ENCODE measurements around the gene TMEM158. TPM values are rescaled to one million over a fixed set of nuclear protein-coding genes. Genes with fewer than 3 reads are reported as not detected.
A peak's percentile ranks its signal among the peaks of the same experiment; 100 is the strongest.

The TMEM158 gene
- total RNA-seq, 6 donors from 2014 or later: 0.76 to 3.8 (median 1.7) TPM; not detected in 3

DNA sequence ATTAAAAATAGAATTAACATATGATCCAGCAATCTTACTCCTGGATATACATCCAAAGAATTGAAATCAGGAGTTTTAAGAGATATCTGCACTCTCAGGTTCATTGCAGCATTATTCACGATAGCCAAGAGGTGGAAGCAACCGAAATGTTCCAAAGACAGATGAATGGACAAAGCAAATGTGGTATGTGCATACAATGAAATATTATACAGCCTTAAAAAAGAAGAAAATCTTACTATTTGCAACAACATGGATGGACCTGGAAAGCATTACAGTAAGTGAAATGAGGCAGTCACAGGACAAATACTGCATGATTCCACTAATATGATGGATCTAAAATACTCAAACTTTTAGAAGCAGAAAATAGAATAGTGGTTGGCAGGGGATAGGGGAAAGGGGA, 9.3 kb upstream of the TMEM158 start:
- Histone ChIP-seq H3K4me3 (no peak overlapping the region), H3K9me3 (no peaks in the 10 kb centered on the region), H3K4me1 (no peaks in the 10 kb centered on the region), H3K27ac (no peak overlapping the region), H3K36me3 (no peaks in the 10 kb centered on the region), H3K27me3 (no peaks in the 10 kb centered on the region)
- ATAC-seq (ENCODE audit: low FRiP score in 2 of 2) (no peak), DNase-seq (no peak)
- WGBS, 2 donors: 91 to 95% methylated on average over 2 of the region's 2 CpGs
- no peak for TF ChIP-seq EP300 (IDR thresholded peaks at IDR 0.05)
- TF ChIP-seq POLR2A (IDR thresholded peaks at IDR 0.05): no peak
- TF ChIP-seq, protein P1, sequence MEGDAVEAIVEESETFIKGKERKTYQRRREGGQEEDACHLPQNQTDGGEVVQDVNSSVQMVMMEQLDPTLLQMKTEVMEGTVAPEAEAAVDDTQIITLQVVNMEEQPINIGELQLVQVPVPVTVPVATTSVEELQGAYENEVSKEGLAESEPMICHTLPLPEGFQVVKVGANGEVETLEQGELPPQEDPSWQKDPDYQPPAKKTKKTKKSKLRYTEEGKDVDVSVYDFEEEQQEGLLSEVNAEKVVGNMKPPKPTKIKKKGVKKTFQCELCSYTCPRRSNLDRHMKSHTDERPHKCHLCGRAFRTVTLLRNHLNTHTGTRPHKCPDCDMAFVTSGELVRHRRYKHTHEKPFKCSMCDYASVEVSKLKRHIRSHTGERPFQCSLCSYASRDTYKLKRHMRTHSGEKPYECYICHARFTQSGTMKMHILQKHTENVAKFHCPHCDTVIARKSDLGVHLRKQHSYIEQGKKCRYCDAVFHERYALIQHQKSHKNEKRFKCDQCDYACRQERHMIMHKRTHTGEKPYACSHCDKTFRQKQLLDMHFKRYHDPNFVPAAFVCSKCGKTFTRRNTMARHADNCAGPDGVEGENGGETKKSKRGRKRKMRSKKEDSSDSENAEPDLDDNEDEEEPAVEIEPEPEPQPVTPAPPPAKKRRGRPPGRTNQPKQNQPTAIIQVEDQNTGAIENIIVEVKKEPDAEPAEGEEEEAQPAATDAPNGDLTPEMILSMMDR (IDR thresholded peaks at IDR 0.05): no peak
- TF ChIP-seq POLR2AphosphoS5 (IDR thresholded peaks at IDR 0.05): no peak

DNA sequence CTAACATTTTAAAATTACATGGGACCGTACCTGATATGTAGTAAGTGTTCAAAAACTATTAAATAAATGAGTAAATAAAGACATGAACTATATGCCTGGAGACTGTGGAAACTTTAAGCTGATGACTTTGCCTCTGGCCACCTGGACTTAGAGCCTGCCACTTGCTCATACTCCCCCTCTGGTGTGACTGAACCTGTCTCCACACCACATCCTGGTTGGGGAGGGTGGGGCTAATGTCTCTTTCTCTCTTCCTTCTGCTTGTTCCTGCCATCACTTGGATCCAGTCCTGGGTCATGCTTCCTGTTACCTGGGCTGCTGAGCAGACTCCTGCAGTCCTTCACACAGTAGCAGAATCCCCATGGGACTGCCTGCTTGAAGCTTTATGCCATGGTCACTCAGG, 8.2 kb upstream of the TMEM158 start:
- no peak for DNase-seq
- no peak for ATAC-seq (ENCODE audit: low FRiP score in 2 of 2)
- 96% methylated on average over 1 of the region's 1 CpG for WGBS, 2 donors

DNA sequence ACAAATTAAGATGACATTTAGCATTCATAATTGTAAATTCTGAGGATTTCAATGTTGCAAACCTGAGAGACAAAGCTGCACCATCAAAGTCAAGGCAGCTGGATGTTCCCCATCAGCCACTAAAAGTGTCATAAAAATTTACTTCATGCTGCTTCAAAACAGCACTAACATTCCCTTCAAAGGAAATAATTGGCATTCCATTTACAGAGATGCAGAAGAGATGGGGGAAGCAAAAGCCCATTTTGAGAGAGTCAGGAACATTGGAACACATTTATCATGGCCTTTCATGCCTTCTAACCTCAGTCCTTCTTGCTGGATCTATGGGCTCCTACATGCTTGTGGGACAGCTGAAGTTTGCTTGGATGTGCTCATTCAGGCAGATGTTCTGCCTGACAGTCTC, 6.4 kb upstream of the TMEM158 start:
- ATAC-seq (ENCODE audit: low FRiP score in 2 of 2): no peak
- H3K27ac ChIP-seq: no peak overlapping the region
- no peaks in the 10 kb centered on the region for H3K4me1 ChIP-seq
- no peaks in the 10 kb centered on the region for H3K27me3 ChIP-seq
- no peak for TF ChIP-seq POLR2AphosphoS5 (IDR thresholded peaks at IDR 0.05)
- H3K9me3 ChIP-seq: no peaks in the 10 kb centered on the region
- no peaks in the 10 kb centered on the region for H3K36me3 ChIP-seq
- H3K4me3 ChIP-seq: no peak overlapping the region
- DNase-seq: no peak

More for the DNA sequence above, 8.2 kb upstream of the TMEM158 start:
- H3K27me3 ChIP-seq: no peaks in the 10 kb centered on the region
- no peak overlapping the region for H3K27ac ChIP-seq
- H3K36me3 ChIP-seq: no peaks in the 10 kb centered on the region
- TF ChIP-seq POLR2A (IDR thresholded peaks at IDR 0.05): no peak
- H3K9me3 ChIP-seq: no peaks in the 10 kb centered on the region
- H3K4me1 ChIP-seq: no peaks in the 10 kb centered on the region
- no peak overlapping the region for H3K4me3 ChIP-seq

DNA sequence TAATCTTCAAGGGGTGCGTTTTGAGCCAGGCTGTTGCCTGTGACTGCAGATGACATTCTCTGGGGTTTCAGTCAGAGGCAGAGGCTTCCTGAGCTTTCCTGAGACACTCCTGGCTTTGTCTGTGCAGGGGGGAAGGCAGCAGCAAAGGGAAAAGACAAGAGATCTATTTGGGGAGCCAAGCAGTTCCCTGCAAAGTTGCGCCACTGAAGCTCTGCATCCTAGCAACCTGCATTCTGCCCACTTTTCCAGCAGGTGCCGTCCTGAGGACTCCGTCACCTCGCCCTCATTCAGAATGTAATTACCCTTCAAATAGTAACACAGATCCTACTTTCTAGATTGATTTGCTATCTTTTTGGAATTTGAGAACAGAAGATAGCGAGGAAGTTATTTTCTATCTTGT, 1.9 kb upstream of the TMEM158 start:
- no peaks in the 10 kb centered on the region for H3K36me3 ChIP-seq
- H3K9me3 ChIP-seq: no peaks in the 10 kb centered on the region
- no peak for DNase-seq
- H3K27me3 ChIP-seq: peaks cover 0 to 17% (median 9%) of the 10 kb centered on the region in 4 donors
- H3K4me3 ChIP-seq: no peak overlapping the region
- H3K4me1 ChIP-seq: peaks cover 11 to 20% (median 11%) of the 10 kb centered on the region in 4 donors
- no peak for ATAC-seq (ENCODE audit: low FRiP score in 2 of 2)
- no peak for TF ChIP-seq POLR2AphosphoS5 (IDR thresholded peaks at IDR 0.05)
- no peak for TF ChIP-seq EP300 (IDR thresholded peaks at IDR 0.05)
- TF ChIP-seq, protein P1 (IDR thresholded peaks at IDR 0.05): no peak
- no peak for TF ChIP-seq POLR2A (IDR thresholded peaks at IDR 0.05)
- 62 to 76% methylated on average over 6 of the region's 6 CpGs for WGBS, 2 donors
- H3K27ac ChIP-seq: no peak overlapping the region

DNA sequence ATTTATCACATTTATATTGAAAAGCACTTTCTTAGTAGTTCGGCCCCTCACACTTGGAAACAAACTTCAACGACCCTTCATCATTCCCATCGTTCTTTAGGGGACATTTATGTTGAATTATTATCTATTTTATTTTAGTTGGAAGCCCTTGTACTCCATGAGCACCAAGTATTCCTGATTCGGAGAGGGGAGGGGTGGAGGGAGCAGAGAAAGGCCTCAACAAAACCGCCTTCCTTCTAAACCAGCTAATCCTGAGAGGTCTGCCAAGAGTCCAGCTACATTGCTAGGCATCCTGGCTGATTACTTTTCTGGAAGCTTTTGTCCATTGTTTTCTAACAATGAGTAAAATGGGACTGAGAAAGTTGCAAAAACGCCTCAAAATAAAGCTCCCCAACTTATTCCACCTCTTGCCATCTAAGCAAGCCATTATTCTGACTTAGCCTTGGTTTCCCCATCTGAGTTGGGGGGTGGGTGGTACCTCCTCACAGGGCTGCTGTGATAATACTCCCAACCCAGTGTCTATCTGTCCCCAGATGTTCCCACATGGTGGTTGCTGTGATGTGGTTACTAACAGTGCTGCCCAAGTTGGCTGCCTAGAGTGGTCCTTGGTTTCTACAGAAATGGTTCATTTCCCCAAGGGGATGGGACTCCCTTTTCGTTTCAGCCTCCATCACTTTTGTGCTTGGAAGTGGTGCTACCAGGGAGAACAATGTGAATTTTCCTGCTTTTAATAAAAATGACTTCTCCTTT, 1.2 kb upstream of the TMEM158 start:
- H3K9me3 ChIP-seq: no peaks in the 10 kb centered on the region
- peaks cover 0 to 17% (median 9%) of the 10 kb centered on the region in 4 donors for H3K27me3 ChIP-seq
- H3K4me1 ChIP-seq: peaks cover 11 to 20% (median 11%) of the 10 kb centered on the region in 4 donors
- WGBS, 2 donors: 72 to 78% methylated on average over 7 of the region's 7 CpGs
- H3K4me3 ChIP-seq: peak overlapping the region in 1 of 4 donors; percentile 58
- ATAC-seq (ENCODE audit: low FRiP score in 2 of 2): no peak
- H3K36me3 ChIP-seq: no peaks in the 10 kb centered on the region
- DNase-seq: no peak
- TF ChIP-seq, protein P1 (IDR thresholded peaks at IDR 0.05): no peak
- TF ChIP-seq POLR2AphosphoS5 (IDR thresholded peaks at IDR 0.05): no peak
- TF ChIP-seq EP300 (IDR thresholded peaks at IDR 0.05): no peak
- no peak for TF ChIP-seq POLR2A (IDR thresholded peaks at IDR 0.05)
- no peak overlapping the region for H3K27ac ChIP-seq
